ENCODE results near the gene COL28A1. TPM values are rescaled to one million over a fixed set of nuclear protein-coding genes. Genes with fewer than 3 reads are reported as not detected.

Gene COL28A1
- total and polyA plus RNA-seq, 2 of the 13 experiments (the other 11 are each of a cell fraction or from before 2014, with no cell fraction given), result 0.07 to 0.15 TPM

DNA sequence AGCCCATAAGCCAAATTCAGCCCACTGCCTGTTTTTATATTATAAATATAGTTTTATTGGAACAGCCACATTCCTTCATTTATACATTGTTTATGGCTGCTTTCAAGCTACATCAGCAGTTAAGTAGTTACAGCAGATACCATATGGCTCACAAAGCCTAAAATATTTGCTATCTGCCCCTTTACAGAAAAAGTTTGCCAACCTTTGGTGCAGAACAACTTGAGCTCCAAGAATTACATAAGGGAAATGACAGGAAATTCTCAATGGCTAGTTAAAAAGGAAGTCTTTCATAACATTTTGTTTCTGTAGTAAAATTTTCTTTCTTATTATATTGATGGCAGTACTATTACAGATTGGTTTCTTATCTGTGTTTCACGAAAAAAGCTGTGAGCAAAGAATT lies 59.3 kb downstream of the COL28A1 start:
- POLR2A ChIA-PET, result no interaction called here
- FAIRE-seq, result no peak
- no peak overlapping the region for H3K27ac ChIP-seq (ENCODE audit: extremely low read length, insufficient read depth, low read length)

More for the DNA sequence above, 59.3 kb downstream of the COL28A1 start:
- TF ChIP-seq RAD51 (IDR thresholded peaks at IDR 0.05; ENCODE audit: borderline replicate concordance), result no peak
- TF ChIP-seq ESRRA (CRISPR knock-in tag; IDR thresholded peaks at IDR 0.05; ENCODE audit: low read depth), result no peak
- TF ChIP-seq, protein P1, sequence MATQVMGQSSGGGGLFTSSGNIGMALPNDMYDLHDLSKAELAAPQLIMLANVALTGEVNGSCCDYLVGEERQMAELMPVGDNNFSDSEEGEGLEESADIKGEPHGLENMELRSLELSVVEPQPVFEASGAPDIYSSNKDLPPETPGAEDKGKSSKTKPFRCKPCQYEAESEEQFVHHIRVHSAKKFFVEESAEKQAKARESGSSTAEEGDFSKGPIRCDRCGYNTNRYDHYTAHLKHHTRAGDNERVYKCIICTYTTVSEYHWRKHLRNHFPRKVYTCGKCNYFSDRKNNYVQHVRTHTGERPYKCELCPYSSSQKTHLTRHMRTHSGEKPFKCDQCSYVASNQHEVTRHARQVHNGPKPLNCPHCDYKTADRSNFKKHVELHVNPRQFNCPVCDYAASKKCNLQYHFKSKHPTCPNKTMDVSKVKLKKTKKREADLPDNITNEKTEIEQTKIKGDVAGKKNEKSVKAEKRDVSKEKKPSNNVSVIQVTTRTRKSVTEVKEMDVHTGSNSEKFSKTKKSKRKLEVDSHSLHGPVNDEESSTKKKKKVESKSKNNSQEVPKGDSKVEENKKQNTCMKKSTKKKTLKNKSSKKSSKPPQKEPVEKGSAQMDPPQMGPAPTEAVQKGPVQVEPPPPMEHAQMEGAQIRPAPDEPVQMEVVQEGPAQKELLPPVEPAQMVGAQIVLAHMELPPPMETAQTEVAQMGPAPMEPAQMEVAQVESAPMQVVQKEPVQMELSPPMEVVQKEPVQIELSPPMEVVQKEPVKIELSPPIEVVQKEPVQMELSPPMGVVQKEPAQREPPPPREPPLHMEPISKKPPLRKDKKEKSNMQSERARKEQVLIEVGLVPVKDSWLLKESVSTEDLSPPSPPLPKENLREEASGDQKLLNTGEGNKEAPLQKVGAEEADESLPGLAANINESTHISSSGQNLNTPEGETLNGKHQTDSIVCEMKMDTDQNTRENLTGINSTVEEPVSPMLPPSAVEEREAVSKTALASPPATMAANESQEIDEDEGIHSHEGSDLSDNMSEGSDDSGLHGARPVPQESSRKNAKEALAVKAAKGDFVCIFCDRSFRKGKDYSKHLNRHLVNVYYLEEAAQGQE (IDR thresholded peaks at IDR 0.05; ENCODE audit: borderline replicate concordance in 1 of 2, low read depth in 1 of 2, low read length in 2 of 2), result no peak
- TF ChIP-seq, protein P2, sequence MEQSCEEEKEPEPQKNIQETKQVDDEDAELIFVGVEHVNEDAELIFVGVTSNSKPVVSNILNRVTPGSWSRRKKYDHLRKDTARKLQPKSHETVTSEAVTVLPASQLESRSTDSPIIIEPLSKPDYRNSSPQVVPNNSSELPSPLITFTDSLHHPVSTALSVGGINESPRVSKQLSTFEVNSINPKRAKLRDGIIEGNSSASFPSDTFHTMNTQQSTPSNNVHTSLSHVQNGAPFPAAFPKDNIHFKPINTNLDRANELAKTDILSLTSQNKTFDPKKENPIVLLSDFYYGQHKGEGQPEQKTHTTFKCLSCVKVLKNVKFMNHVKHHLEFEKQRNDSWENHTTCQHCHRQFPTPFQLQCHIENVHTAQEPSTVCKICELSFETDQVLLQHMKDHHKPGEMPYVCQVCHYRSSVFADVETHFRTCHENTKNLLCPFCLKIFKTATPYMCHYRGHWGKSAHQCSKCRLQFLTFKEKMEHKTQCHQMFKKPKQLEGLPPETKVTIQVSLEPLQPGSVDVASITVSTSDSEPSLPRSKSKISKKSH (CRISPR knock-in tag; IDR thresholded peaks at IDR 0.05; ENCODE audit: borderline replicate concordance), result no peak
- TF ChIP-seq ZFP36L1 (CRISPR knock-in tag; IDR thresholded peaks at IDR 0.05), result no peak
- TF ChIP-seq SOX5 (CRISPR knock-in tag; IDR thresholded peaks at IDR 0.05; ENCODE audit: borderline replicate concordance), result no peak
- TF ChIP-seq AGO2 (optimal IDR thresholded peaks at IDR 0.05; ENCODE audit: low read depth, low read length), result no peak
- no peak for TF ChIP-seq FOXK1 (CRISPR knock-in tag; IDR thresholded peaks at IDR 0.05; ENCODE audit: borderline replicate concordance, low read depth)
- TF ChIP-seq, protein P3, sequence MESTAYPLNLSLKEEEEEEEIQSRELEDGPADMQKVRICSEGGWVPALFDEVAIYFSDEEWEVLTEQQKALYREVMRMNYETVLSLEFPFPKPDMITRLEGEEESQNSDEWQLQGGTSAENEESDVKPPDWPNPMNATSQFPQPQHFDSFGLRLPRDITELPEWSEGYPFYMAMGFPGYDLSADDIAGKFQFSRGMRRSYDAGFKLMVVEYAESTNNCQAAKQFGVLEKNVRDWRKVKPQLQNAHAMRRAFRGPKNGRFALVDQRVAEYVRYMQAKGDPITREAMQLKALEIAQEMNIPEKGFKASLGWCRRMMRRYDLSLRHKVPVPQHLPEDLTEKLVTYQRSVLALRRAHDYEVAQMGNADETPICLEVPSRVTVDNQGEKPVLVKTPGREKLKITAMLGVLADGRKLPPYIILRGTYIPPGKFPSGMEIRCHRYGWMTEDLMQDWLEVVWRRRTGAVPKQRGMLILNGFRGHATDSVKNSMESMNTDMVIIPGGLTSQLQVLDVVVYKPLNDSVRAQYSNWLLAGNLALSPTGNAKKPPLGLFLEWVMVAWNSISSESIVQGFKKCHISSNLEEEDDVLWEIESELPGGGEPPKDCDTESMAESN (CRISPR knock-in tag; conservative IDR thresholded peaks at IDR 0.05), result no peak
- TF ChIP-seq SMAD1 (CRISPR knock-in tag; IDR thresholded peaks at IDR 0.05; ENCODE audit: borderline replicate concordance, low read depth), result no peak
- TF ChIP-seq, protein P4, sequence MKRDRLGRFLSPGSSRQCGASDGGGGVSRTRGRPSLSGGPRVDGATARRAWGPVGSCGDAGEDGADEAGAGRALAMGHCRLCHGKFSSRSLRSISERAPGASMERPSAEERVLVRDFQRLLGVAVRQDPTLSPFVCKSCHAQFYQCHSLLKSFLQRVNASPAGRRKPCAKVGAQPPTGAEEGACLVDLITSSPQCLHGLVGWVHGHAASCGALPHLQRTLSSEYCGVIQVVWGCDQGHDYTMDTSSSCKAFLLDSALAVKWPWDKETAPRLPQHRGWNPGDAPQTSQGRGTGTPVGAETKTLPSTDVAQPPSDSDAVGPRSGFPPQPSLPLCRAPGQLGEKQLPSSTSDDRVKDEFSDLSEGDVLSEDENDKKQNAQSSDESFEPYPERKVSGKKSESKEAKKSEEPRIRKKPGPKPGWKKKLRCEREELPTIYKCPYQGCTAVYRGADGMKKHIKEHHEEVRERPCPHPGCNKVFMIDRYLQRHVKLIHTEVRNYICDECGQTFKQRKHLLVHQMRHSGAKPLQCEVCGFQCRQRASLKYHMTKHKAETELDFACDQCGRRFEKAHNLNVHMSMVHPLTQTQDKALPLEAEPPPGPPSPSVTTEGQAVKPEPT (CRISPR knock-in tag; IDR thresholded peaks at IDR 0.05; ENCODE audit: low read depth), result no peak
- TF ChIP-seq ZNF138 (CRISPR knock-in tag; IDR thresholded peaks at IDR 0.05; ENCODE audit: low read depth), result no peak
- no peak for TF ChIP-seq ZNF136 (CRISPR knock-in tag; IDR thresholded peaks at IDR 0.05; ENCODE audit: low read depth)
- no peak for TF ChIP-seq ZNF773 (CRISPR knock-in tag; IDR thresholded peaks at IDR 0.05; ENCODE audit: borderline replicate concordance)
- TF ChIP-seq KDM2A (CRISPR knock-in tag; IDR thresholded peaks at IDR 0.05; ENCODE audit: borderline replicate concordance, low read depth), result no peak
- TF ChIP-seq PAF1 (CRISPR knock-in tag; IDR thresholded peaks at IDR 0.05), result no peak
- Histone ChIP-seq H2AFZ (ENCODE audit: low read length) (no peak overlapping the region), H3K9me3 (ENCODE audit: low read length) (no peaks in the 10 kb centered on the region), H3K9ac (ENCODE audit: insufficient read depth, low read depth, low read length) (no peak overlapping the region), H3K4me3 (replicated peaks in 1 of 3; ENCODE audit: insufficient read depth in 1 of 3, low read depth in 2 of 3, low read length in 3 of 3) (no peak overlapping the region), H3K4me2 (ENCODE audit: low read depth, low read length) (no peak overlapping the region), H3K36me3 (replicated peaks in 1 of 2; ENCODE audit: control insufficient read depth in 1 of 2, insufficient read depth in 2 of 2, low read length in 2 of 2) (no peaks in the 10 kb centered on the region), H4K20me1 (ENCODE audit: insufficient read depth, low read length) (no peaks in the 10 kb centered on the region), H3K4me1 (ENCODE audit: insufficient read depth, low read length) (no peaks in the 10 kb centered on the region), H3K79me2 (ENCODE audit: insufficient read depth, low read length) (no peaks in the 10 kb centered on the region), H3K27me3 (ENCODE audit: control insufficient read depth in 1 of 2, insufficient read depth in 2 of 2, low read length in 2 of 2) (no peaks in the 10 kb centered on the region)
- no TSS peak for BruUV-seq (replicated peaks)
- 3% methylated on average over 1 of the region's 1 CpG for WGBS (ENCODE audit: low lambda C conversion rate)
- intact Hi-C loops (cut with micrococcal nuclease; ENCODE audit: unreplicated experiment), result no loop called here
- ATAC-seq (no peak), DNase-seq (ENCODE audit: low spot score) (no peak)
- CTCF ChIA-PET (ENCODE audit: low intra/inter-chr PET ratio, low total read pairs), result no interaction called here
- in situ Hi-C loops (cut with HindIII; ENCODE audit: extremely low pct_ligation_motif_present, low pct_unique_long_range_greater_than_20kb), result no loop called here

All from HepG2 (cell line).